WTC11 (cell line): ENCODE results near the gene C11orf42. TPM values are rescaled to one million over a fixed set of nuclear protein-coding genes. Genes with fewer than 3 reads are reported as not detected.

Experiments used
- ATAC-seq: fragments of 200-7000 bp; cut with Tn5 transposase; 2 replicates; pipeline ENCODE4 v1.10.0; 2021; ENCODE audit warnings: mild to moderate bottlenecking, moderate library complexity
- CTCF ChIA-PET: fragments of 300-600 bp; sonication (Branson Sonifier 250); formaldehyde crosslinking; loops from one replicate; lab custom pipeline; 2021; ENCODE audit warnings: antibody characterized with exemption; lab: Charles Lee
- POLR2A ChIA-PET: fragments of 350-600 bp; sonication (Branson Sonifier 250); formaldehyde crosslinking; loops from one replicate; lab custom pipeline; 2021; ENCODE audit warnings: antibody characterized with exemption; lab: Charles Lee
- DNase-seq: peaks from one replicate; pipeline ENCODE4 v3.0.0; 2021; ENCODE audit warnings: low spot score
- H3K27ac Mint-ChIP-seq: 2 replicates; pipeline ENCODE4 v1.8.0; 2021; ENCODE audit warnings: mixed read lengths
- H3K27me3 Mint-ChIP-seq: 2 replicates; pipeline ENCODE4 v1.8.0; 2021; ENCODE audit warnings: low read depth, mild to moderate bottlenecking, moderate library complexity, mixed read lengths
- H3K36me3 Mint-ChIP-seq: 2 replicates; pipeline ENCODE4 v1.8.0; 2021; ENCODE audit warnings: mixed read lengths
- H3K4me1 Mint-ChIP-seq: 2 replicates; pipeline ENCODE4 v1.8.0; 2022; ENCODE audit warnings: mixed read lengths
- H3K4me3 Mint-ChIP-seq: 2 replicates; pipeline ENCODE4 v1.8.0; 2021; ENCODE audit warnings: mild to moderate bottlenecking, moderate library complexity, mixed read lengths
- H3K9me3 Mint-ChIP-seq: 2 replicates; pipeline ENCODE4 v1.8.0; 2021; ENCODE audit warnings: mixed read lengths
- ATF1 ChIP-seq: sonication (generic); formaldehyde crosslinking; IDR thresholded peaks from 2 replicates; pipeline ENCODE4 v1.8.1; 2023; ENCODE audit warnings: mild to moderate bottlenecking, moderate library complexity, missing genetic modification reagents
- CREM ChIP-seq: sonication (generic); formaldehyde crosslinking; IDR thresholded peaks from 2 replicates; pipeline ENCODE4 v1.8.1; 2022; ENCODE audit warnings: mild to moderate bottlenecking, missing genetic modification reagents, moderate library complexity
- EMX1 ChIP-seq: fragments of 250-450 bp; sonication (Bioruptor Pico); IDR thresholded peaks from 2 replicates; pipeline ENCODE4 v1.8.0; 2021; ENCODE audit warnings: mild to moderate bottlenecking
- ESRRA ChIP-seq: sonication (generic); formaldehyde crosslinking; IDR thresholded peaks from 2 replicates; pipeline ENCODE4 v1.8.1; 2022; ENCODE audit warnings: mild to moderate bottlenecking, missing genetic modification reagents, borderline replicate concordance
- GABPB1 ChIP-seq: sonication (generic); formaldehyde crosslinking; IDR thresholded peaks from 2 replicates; pipeline ENCODE4 v1.8.1; 2023; ENCODE audit warnings: mild to moderate bottlenecking, missing genetic modification reagents
- JAZF1 ChIP-seq: fragments of 250-450 bp; sonication (Bioruptor Pico); IDR thresholded peaks from 2 replicates; pipeline ENCODE4 v1.9.0; 2021; ENCODE audit warnings: moderate library complexity, mild to moderate bottlenecking, inconsistent platforms
- NFATC4 ChIP-seq: fragments of 250-450 bp; sonication (Bioruptor Pico); IDR thresholded peaks from 2 replicates; pipeline ENCODE4 v1.9.0; 2021; ENCODE audit warnings: mild to moderate bottlenecking
- NR1H2 ChIP-seq: sonication (generic); formaldehyde crosslinking; IDR thresholded peaks from 2 replicates; pipeline ENCODE4 v1.9.0; 2021; ENCODE audit warnings: mild to moderate bottlenecking, moderate library complexity, missing genetic modification reagents
- SP1 ChIP-seq: sonication (generic); formaldehyde crosslinking; conservative IDR thresholded peaks from 2 replicates; pipeline ENCODE4 v1.8.1; 2022; ENCODE audit warnings: missing genetic modification reagents
- TEAD1 ChIP-seq: sonication (generic); formaldehyde crosslinking; IDR thresholded peaks from 2 replicates; pipeline ENCODE4 v1.8.0; 2022; ENCODE audit warnings: mild to moderate bottlenecking, missing genetic modification reagents
- ZNF121 ChIP-seq: sonication (generic); formaldehyde crosslinking; IDR thresholded peaks from 2 replicates; pipeline ENCODE4 v1.8.0; 2023; ENCODE audit warnings: missing genetic modification reagents
- ZNF232 ChIP-seq: sonication (generic); formaldehyde crosslinking; IDR thresholded peaks from 2 replicates; pipeline ENCODE4 v1.8.0; 2022; ENCODE audit warnings: mild to moderate bottlenecking, missing genetic modification reagents
- ZNF263 ChIP-seq: sonication (generic); formaldehyde crosslinking; IDR thresholded peaks from 2 replicates; pipeline ENCODE4 v1.8.1; 2022; ENCODE audit warnings: low read depth, mild to moderate bottlenecking, moderate library complexity, missing genetic modification reagents
- ZNF317 ChIP-seq: sonication (generic); formaldehyde crosslinking; IDR thresholded peaks from 2 replicates; pipeline ENCODE4 v1.8.1; 2023; ENCODE audit warnings: low read depth, mild to moderate bottlenecking, moderate library complexity, missing genetic modification reagents, borderline replicate concordance
- ZNF416 ChIP-seq: fragments of 250-450 bp; sonication (Bioruptor Pico); IDR thresholded peaks from 2 replicates; pipeline ENCODE4 v1.9.0; 2021; ENCODE audit warnings: mild to moderate bottlenecking, inconsistent platforms
- ZNF512 ChIP-seq: sonication (generic); formaldehyde crosslinking; IDR thresholded peaks from 2 replicates; pipeline ENCODE4 v1.8.1; 2022; ENCODE audit warnings: missing genetic modification reagents, borderline replicate concordance
- ZNF532 ChIP-seq: fragments of 250-450 bp; sonication (Bioruptor Pico); IDR thresholded peaks from 2 replicates; pipeline ENCODE4 v1.9.0; 2021; ENCODE audit warnings: mild to moderate bottlenecking, borderline replicate concordance
- total RNA-seq: library from RNA; stranded (reverse); gene quantifications from 3 replicates; pipeline ENCODE4 v1.2.3, GENCODE V29; 2021
- TF ChIP-seq, protein P1 (sequence below): sonication (generic); formaldehyde crosslinking; IDR thresholded peaks from 2 replicates; pipeline ENCODE4 v1.8.0; 2022; ENCODE audit warnings: mild to moderate bottlenecking, missing genetic modification reagents
- TF ChIP-seq, protein P2 (sequence below): fragments of 250-450 bp; sonication (Bioruptor Pico); IDR thresholded peaks from 2 replicates; pipeline ENCODE4 v1.9.0; 2021; ENCODE audit warnings: moderate library complexity, mild to moderate bottlenecking, inconsistent platforms, borderline replicate concordance
- TF ChIP-seq, protein P3 (sequence below): fragments of 250-450 bp; sonication (Bioruptor Pico); conservative IDR thresholded peaks from 2 replicates; pipeline ENCODE4 v1.9.0; 2021; ENCODE audit warnings: mild to moderate bottlenecking
- TF ChIP-seq, protein P4 (sequence below): sonication (generic); formaldehyde crosslinking; conservative IDR thresholded peaks from 2 replicates; pipeline ENCODE4 v1.8.1; 2023; ENCODE audit warnings: mild to moderate bottlenecking, low read depth, missing genetic modification reagents, moderate library complexity

The C11orf42 gene
- total RNA-seq, 1 experiment from 2014 or later, result not detected

DNA sequence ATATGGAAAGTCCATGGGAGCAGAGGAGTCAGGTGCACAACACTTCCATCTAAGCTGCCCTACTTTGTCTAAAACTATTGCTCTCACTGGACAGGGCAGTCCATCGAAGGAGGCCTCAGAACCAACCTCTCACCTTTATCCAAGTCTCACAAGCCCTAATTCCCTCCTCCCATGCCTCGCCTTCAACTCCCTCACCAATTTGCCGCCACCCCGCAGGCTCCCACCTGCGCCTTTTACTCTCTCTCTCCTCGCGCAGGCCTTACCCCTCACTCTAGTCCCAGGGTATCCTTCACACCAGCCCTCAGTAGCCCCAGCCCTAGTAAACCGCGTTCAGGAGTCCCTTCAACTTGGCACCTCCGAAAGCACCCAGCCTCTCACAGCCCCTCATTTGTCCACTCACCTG, 28.6 kb downstream of the C11orf42 start:
- H3K27me3 Mint-ChIP-seq, result no peaks in the 10 kb centered on the region
- TF ChIP-seq ESRRA (CRISPR knock-in tag), result no peak
- TF ChIP-seq NFATC4, result no peak
- TF ChIP-seq, protein P1, sequence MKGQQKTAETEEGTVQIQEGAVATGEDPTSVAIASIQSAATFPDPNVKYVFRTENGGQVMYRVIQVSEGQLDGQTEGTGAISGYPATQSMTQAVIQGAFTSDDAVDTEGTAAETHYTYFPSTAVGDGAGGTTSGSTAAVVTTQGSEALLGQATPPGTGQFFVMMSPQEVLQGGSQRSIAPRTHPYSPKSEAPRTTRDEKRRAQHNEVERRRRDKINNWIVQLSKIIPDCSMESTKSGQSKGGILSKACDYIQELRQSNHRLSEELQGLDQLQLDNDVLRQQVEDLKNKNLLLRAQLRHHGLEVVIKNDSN (CRISPR knock-in tag), result no peak
- TF ChIP-seq, protein P2, sequence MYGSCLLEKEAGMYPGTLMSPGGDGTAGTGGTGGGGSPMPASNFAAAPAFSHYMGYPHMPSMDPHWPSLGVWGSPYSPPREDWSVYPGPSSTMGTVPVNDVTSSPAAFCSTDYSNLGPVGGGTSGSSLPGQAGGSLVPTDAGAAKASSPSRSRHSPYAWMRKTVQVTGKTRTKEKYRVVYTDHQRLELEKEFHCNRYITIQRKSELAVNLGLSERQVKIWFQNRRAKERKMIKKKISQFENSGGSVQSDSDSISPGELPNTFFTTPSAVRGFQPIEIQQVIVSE, result no peak
- TF ChIP-seq ZNF317, result no peak
- no peak for TF ChIP-seq NR1H2 (CRISPR knock-in tag)
- TF ChIP-seq, all 79 proteins: peak for 0
- DNase-seq (no peak), ATAC-seq (no peak)
- Mint-ChIP-seq H3K4me3 (peak overlapping the region; percentile 100), H3K9me3 (no peaks in the 10 kb centered on the region), H3K36me3 (no peaks in the 10 kb centered on the region), H3K27ac (peak overlapping the region; percentile 94), H3K4me1 (peaks cover 13% of the 10 kb centered on the region)
- POLR2A ChIA-PET, result interaction anchor here (0.5 kb wide), 1 partner anchor 186 kb away, joined by 3 read pairs; no protein-coding TSS in a partner anchor
- CTCF ChIA-PET, result interaction anchor here (0.5 to 4.5 kb wide), 14 partner anchors 17 to 242 kb away, joined by 3 to 39 read pairs (median 5); partner anchors contain the start of genes CAVIN3 and SMPD1

DNA sequence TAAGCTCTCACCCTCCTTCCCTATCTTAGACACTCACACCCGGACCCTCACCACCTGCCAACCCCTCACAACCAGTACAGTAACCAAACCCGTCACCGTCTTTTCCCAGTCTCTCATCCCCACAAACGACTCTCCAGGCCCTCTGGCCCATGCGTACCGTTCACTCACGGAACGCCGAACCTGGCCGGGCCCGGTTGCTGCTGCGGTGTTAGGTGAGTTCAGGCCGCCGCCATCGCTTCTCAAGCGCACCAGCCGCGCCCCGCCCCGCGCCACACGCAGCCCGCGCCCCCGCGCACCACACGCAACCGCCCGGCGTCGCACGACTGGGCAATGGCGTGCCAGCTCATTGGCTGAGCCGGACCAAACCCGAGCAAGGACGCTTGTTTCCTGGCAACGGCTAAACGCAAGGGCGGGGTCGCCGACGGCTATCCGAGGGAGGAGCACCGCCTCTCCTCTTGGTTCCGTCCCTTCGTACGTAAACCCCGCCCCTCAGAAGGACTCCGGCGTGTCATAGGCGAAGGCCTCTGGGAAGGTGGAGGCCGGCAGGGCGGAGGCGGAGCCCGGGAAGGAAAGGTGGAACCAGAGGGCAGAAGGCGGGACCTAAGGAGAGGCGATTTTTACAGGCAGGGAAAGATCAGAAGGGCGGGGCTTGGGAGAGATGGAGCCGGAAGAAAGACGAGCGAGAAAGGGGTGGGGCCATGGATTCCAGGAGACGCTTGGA, 29.2 kb downstream of the C11orf42 start, which contains the start of gene FHIP1B:
TSS of gene FHIP1B (minus strand) at position 250 of the 721 bp plus-strand sequence. CDS start 10,120 bp downstream, outside the sequence.
- Mint-ChIP-seq H3K27ac (peak within 1 kb of the TSS; percentile 96), H3K4me3 (peak within 1 kb of the TSS; percentile 100), H3K27me3 (no peaks in the 10 kb centered on the region), H3K36me3 (no peaks in the 10 kb centered on the region), H3K4me1 (peaks cover 13% of the 10 kb centered on the region), H3K9me3 (no peaks in the 10 kb centered on the region)
- DNase-seq (peak; percentile 100), ATAC-seq (peak; percentile 97)
- ChIA-PET POLR2A (interaction anchor here (0.5 to 0.8 kb wide), 2 partner anchors 12 to 186 kb away, joined by 3 read pairs; no protein-coding TSS in a partner anchor), CTCF (interaction anchor here (0.5 to 4.5 kb wide), 13 partner anchors 17 to 242 kb away, joined by 3 to 39 read pairs (median 6); partner anchors contain the start of genes CAVIN3 and SMPD1)
- TF ChIP-seq EMX1 (no peak), TEAD1 (CRISPR knock-in tag) (no peak), ZNF512 (no peak), ZNF416 (CRISPR knock-in tag) (no peak), ZNF532 (no peak), ZNF121 (CRISPR knock-in tag) (no peak), ZNF263 (CRISPR knock-in tag) (no peak), ATF1 (CRISPR knock-in tag) (no peak), JAZF1 (no peak), GABPB1 (CRISPR knock-in tag) (peak; percentile 79), CREM (CRISPR knock-in tag) (peak; percentile 69; the same call in 1 of the 2 replicates), SP1 (peak; percentile 94), ZNF232 (CRISPR knock-in tag) (no peak)
- TF ChIP-seq, protein P3, sequence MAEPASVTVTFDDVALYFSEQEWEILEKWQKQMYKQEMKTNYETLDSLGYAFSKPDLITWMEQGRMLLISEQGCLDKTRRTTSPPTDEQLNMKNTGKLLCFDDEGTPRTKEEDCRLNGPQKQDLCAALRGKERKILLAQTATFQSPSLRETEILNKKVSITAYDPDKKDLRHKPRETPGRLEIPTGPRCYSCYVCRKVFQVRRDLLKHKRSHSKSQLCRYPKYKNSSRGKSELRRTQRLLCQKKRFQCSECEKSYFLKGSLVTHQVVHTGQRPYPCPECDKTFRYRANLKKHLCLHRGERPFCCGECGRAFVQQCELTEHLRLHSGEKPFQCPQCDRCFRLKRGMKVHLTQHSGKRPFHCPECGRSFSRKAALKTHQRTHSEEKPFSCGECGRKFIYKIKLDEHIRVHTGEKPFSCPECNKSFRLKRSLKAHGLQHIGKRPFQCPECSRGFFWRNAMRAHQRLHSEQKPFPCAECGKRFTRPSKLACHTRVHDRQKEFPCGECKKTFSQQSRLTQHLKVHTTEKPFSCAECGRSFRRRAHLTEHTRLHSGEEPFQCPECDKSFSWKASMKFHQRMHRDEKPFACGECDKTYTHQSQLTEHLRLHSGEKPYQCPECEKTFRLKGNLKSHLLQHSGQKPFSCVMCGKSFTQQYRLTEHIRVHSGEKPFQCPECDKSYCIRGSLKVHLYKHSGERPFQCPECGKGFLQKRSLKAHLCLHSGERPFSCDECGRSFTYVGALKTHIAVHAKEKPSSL (CRISPR knock-in tag), result no peak
- TF ChIP-seq, protein P4, sequence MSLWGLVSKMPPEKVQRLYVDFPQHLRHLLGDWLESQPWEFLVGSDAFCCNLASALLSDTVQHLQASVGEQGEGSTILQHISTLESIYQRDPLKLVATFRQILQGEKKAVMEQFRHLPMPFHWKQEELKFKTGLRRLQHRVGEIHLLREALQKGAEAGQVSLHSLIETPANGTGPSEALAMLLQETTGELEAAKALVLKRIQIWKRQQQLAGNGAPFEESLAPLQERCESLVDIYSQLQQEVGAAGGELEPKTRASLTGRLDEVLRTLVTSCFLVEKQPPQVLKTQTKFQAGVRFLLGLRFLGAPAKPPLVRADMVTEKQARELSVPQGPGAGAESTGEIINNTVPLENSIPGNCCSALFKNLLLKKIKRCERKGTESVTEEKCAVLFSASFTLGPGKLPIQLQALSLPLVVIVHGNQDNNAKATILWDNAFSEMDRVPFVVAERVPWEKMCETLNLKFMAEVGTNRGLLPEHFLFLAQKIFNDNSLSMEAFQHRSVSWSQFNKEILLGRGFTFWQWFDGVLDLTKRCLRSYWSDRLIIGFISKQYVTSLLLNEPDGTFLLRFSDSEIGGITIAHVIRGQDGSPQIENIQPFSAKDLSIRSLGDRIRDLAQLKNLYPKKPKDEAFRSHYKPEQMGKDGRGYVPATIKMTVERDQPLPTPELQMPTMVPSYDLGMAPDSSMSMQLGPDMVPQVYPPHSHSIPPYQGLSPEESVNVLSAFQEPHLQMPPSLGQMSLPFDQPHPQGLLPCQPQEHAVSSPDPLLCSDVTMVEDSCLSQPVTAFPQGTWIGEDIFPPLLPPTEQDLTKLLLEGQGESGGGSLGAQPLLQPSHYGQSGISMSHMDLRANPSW (CRISPR knock-in tag), result no peak
